ENCODE data around the gene LRP1B.

Gene LRP1B

GRCh38 chr2:141630407-141630930 lies 500.3 kb downstream of the LRP1B start:
- ATAC-seq (ENCODE audit: low read depth) (no peak), DNase-seq (ENCODE audit: low spot score in 2 of 2) (no peak)
- H3K36me3 Mint-ChIP-seq: no peaks in the 10 kb centered on the region
- H3K27ac Mint-ChIP-seq: no peak overlapping the region
- H3K4me1 Mint-ChIP-seq: no peaks in the 10 kb centered on the region
- H3K9me3 Mint-ChIP-seq: no peaks in the 10 kb centered on the region
- no peaks in the 10 kb centered on the region for H3K27me3 Mint-ChIP-seq
- no peak overlapping the region for H3K4me3 Mint-ChIP-seq

- Mint-ChIP-seq H3K4me3 (no peak overlapping the region), H3K4me1 (no peaks in the 10 kb centered on the region)
Measured at GRCh38 chr2:141620372-141620771, 510.4 kb downstream of the LRP1B start.

GRCh38 chr2:141618457-141618856 lies 512.4 kb downstream of the LRP1B start:
- Mint-ChIP-seq H3K27me3 (no peaks in the 10 kb centered on the region), H3K4me3 (no peak overlapping the region), H3K9me3 (no peaks in the 10 kb centered on the region), H3K36me3 (no peaks in the 10 kb centered on the region), H3K4me1 (no peaks in the 10 kb centered on the region), H3K27ac (no peak overlapping the region)
- DNase-seq (ENCODE audit: low spot score in 2 of 2) (no peak), ATAC-seq (ENCODE audit: low read depth) (no peak)

More at GRCh38 chr2:141620372-141620771, 510.4 kb downstream of the LRP1B start:
- no peak overlapping the region for H3K27ac Mint-ChIP-seq
- DNase-seq (ENCODE audit: low spot score in 2 of 2) (no peak), ATAC-seq (ENCODE audit: low read depth) (no peak)
- no peaks in the 10 kb centered on the region for H3K36me3 Mint-ChIP-seq
- no peaks in the 10 kb centered on the region for H3K9me3 Mint-ChIP-seq
- H3K27me3 Mint-ChIP-seq: no peaks in the 10 kb centered on the region

GRCh38 chr2:141611981-141612380 lies 518.8 kb downstream of the LRP1B start:
- no peaks in the 10 kb centered on the region for H3K36me3 Mint-ChIP-seq
- H3K4me3 Mint-ChIP-seq: no peak overlapping the region
- H3K4me1 Mint-ChIP-seq: no peaks in the 10 kb centered on the region
- H3K27me3 Mint-ChIP-seq: no peaks in the 10 kb centered on the region
- DNase-seq (ENCODE audit: low spot score in 2 of 2) (no peak), ATAC-seq (ENCODE audit: low read depth) (no peak)
- H3K9me3 Mint-ChIP-seq: no peaks in the 10 kb centered on the region
- no peak overlapping the region for H3K27ac Mint-ChIP-seq

- Mint-ChIP-seq H3K27ac (no peak overlapping the region), H3K4me1 (no peaks in the 10 kb centered on the region), H3K9me3 (no peaks in the 10 kb centered on the region), H3K36me3 (no peaks in the 10 kb centered on the region), H3K27me3 (no peaks in the 10 kb centered on the region), H3K4me3 (no peak overlapping the region)
- no peak for DNase-seq (ENCODE audit: low spot score in 2 of 2)
- ATAC-seq (ENCODE audit: low read depth): no peak
Measured at GRCh38 chr2:141611176-141611571, 519.6 kb downstream of the LRP1B start.

GRCh38 chr2:141610564-141611175 lies 520.1 kb downstream of the LRP1B start:
- no peak overlapping the region for H3K4me3 Mint-ChIP-seq
- DNase-seq (ENCODE audit: low spot score in 2 of 2) (no peak), ATAC-seq (ENCODE audit: low read depth) (no peak)
- H3K27me3 Mint-ChIP-seq: no peaks in the 10 kb centered on the region
- no peak overlapping the region for H3K27ac Mint-ChIP-seq
- H3K9me3 Mint-ChIP-seq: no peaks in the 10 kb centered on the region
- no peaks in the 10 kb centered on the region for H3K36me3 Mint-ChIP-seq
- H3K4me1 Mint-ChIP-seq: no peaks in the 10 kb centered on the region

- H3K9me3 Mint-ChIP-seq: no peaks in the 10 kb centered on the region
- H3K4me3 Mint-ChIP-seq: no peak overlapping the region
- DNase-seq (ENCODE audit: low spot score in 2 of 2) (no peak), ATAC-seq (ENCODE audit: low read depth) (no peak)
- H3K27me3 Mint-ChIP-seq: no peaks in the 10 kb centered on the region
- no peaks in the 10 kb centered on the region for H3K4me1 Mint-ChIP-seq
- no peak overlapping the region for H3K27ac Mint-ChIP-seq
- H3K36me3 Mint-ChIP-seq: no peaks in the 10 kb centered on the region
Measured at GRCh38 chr2:141605163-141605562, 525.7 kb downstream of the LRP1B start.

- Mint-ChIP-seq H3K9me3 (peaks cover 4% of the 10 kb centered on the region), H3K27ac (no peak overlapping the region), H3K4me1 (no peaks in the 10 kb centered on the region), H3K36me3 (no peaks in the 10 kb centered on the region), H3K4me3 (no peak overlapping the region), H3K27me3 (no peaks in the 10 kb centered on the region)
- no peak for ATAC-seq (ENCODE audit: low read depth)
- no peak for DNase-seq (ENCODE audit: low spot score in 2 of 2)
Measured at GRCh38 chr2:141601511-141602152, 529.2 kb downstream of the LRP1B start.

- Mint-ChIP-seq H3K9me3 (peaks cover 4% of the 10 kb centered on the region), H3K4me1 (no peaks in the 10 kb centered on the region), H3K4me3 (no peak overlapping the region), H3K36me3 (no peaks in the 10 kb centered on the region), H3K27ac (no peak overlapping the region), H3K27me3 (no peaks in the 10 kb centered on the region)
- DNase-seq (ENCODE audit: low spot score in 2 of 2): no peak
- ATAC-seq (ENCODE audit: low read depth): no peak
Measured at GRCh38 chr2:141599721-141600120, 531.1 kb downstream of the LRP1B start.

- no peak overlapping the region for H3K27ac Mint-ChIP-seq
- H3K9me3 Mint-ChIP-seq: peaks cover 6% of the 10 kb centered on the region
- H3K4me3 Mint-ChIP-seq: no peak overlapping the region
- no peaks in the 10 kb centered on the region for H3K4me1 Mint-ChIP-seq
- H3K36me3 Mint-ChIP-seq: no peaks in the 10 kb centered on the region
- H3K27me3 Mint-ChIP-seq: no peaks in the 10 kb centered on the region
- ATAC-seq (ENCODE audit: low read depth): no peak
- DNase-seq (ENCODE audit: low spot score in 2 of 2): no peak
Measured at GRCh38 chr2:141598982-141599381, 531.8 kb downstream of the LRP1B start.

GRCh38 chr2:141595316-141595920 lies 535.4 kb downstream of the LRP1B start:
- no peak for ATAC-seq (ENCODE audit: low read depth)
- Mint-ChIP-seq H3K27ac (no peak overlapping the region), H3K4me1 (no peaks in the 10 kb centered on the region), H3K27me3 (no peaks in the 10 kb centered on the region), H3K4me3 (no peak overlapping the region), H3K36me3 (no peaks in the 10 kb centered on the region), H3K9me3 (peaks cover 11% of the 10 kb centered on the region)
- DNase-seq (ENCODE audit: low spot score in 2 of 2): no peak

GRCh38 chr2:141591787-141592186 lies 539.0 kb downstream of the LRP1B start:
- Mint-ChIP-seq H3K36me3 (no peaks in the 10 kb centered on the region), H3K4me3 (no peak overlapping the region), H3K4me1 (no peaks in the 10 kb centered on the region), H3K9me3 (peaks cover 7% of the 10 kb centered on the region), H3K27ac (no peak overlapping the region), H3K27me3 (no peaks in the 10 kb centered on the region)
- DNase-seq (ENCODE audit: low spot score in 2 of 2) (no peak), ATAC-seq (ENCODE audit: low read depth) (no peak)

GRCh38 chr2:141590620-141591019 lies 540.2 kb downstream of the LRP1B start:
- Mint-ChIP-seq H3K36me3 (no peaks in the 10 kb centered on the region), H3K27me3 (no peaks in the 10 kb centered on the region), H3K9me3 (peaks cover 7% of the 10 kb centered on the region), H3K27ac (no peak overlapping the region), H3K4me3 (no peak overlapping the region), H3K4me1 (no peaks in the 10 kb centered on the region)
- ATAC-seq (ENCODE audit: low read depth) (no peak), DNase-seq (ENCODE audit: low spot score in 2 of 2) (no peak)

GRCh38 chr2:141589314-141589713 lies 541.5 kb downstream of the LRP1B start:
- Mint-ChIP-seq H3K9me3 (peaks cover 7% of the 10 kb centered on the region), H3K36me3 (no peaks in the 10 kb centered on the region), H3K27me3 (no peaks in the 10 kb centered on the region), H3K4me3 (no peak overlapping the region), H3K27ac (no peak overlapping the region), H3K4me1 (no peaks in the 10 kb centered on the region)
- DNase-seq (ENCODE audit: low spot score in 2 of 2) (no peak), ATAC-seq (ENCODE audit: low read depth) (no peak)

Measured in memory B cell (primary cell).